CD4-positive, alpha-beta T cell treated with Interleukin-10 for 1 hour (primary cell): ENCODE measurements around the gene C10orf67.
A peak's percentile ranks its signal among the peaks of the same experiment; 100 is the strongest.
"Not testable (repeated sequence)": the region's sequence is repeated elsewhere in the genome, so short reads cannot be mapped to it uniquely, and the experiment has no call there.

Experiments used
- DNase-seq: peaks from one replicate; pipeline ENCODE4 v3.0.0-alpha.2; 2020

C10orf67 gene

DNA sequence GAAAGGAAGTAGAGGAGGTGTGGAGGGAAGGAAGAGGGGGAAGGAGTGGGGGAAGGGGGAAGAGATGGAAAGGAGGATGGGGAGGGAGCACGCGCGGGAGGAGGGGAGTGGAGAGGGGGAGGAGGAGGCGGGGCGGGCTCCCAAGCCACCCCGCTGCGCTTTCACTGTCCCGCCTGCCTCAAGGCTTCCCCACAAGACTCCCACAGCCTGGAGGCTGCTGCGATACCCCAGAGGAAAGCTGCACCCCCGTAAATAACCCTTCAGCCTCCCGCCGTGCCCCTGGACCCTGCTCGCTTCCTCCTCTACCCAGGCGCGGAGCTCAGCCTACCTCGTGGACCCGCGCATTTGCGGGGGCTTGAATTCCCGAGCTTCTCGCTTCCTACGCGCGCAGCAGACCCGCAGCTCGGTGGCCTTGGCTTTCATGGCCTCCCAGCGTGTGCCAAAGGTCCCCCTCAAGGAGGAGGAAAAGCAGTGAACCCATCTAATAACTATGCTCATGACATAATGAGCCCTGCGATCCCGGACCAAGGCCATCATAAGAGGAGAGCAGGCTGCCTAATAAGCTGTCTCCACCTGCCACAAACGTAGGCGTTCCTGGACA is at the start of gene C10orf67:
Gene C10orf67, minus strand, starts transcription at position 557 of the 601 bp plus-strand sequence. Its CDS starts 23 bp downstream, at position 534.
- DNase-seq, result peak; percentile 35

DNA sequence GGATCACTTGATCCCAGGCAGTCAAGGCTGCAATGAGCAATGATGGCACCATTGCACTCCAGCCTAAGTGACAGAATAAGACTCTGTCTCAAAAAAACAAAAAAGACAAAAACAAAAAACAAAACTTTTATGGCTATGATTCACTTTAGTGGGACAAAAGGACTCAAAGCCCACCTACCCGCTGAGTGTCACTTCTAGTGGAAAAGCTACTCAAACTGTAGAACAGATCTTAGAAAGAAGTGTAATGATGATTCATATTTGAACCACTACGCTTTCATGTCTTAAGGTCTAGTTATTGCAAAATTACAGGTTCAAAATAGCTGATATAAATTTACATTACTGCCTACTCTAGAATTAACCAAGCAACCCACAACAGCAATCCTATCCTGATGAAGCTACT is 47.2 kb upstream of the C10orf67 start:
- DNase-seq, result no peak

DNA sequence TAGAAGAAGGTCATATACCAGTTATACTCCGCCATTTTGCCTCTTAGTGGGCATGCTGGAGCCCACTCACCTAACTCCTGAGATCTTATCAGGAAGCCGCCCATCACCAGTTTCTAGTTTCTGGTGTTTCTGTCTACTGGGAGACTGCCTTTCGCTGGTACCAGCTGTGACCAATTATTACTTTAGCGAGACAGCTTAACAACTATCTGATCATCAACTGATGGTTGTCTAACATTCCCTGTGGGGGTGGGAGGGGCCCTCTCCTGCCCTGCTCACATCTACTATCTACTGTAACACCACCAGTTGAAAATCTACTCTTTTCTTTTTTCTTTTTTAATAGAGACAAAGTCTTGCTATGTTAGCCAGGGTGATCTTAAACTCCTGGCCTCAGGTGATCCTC is 46.2 kb upstream of the C10orf67 start:
- DNase-seq, result no peak

DNA sequence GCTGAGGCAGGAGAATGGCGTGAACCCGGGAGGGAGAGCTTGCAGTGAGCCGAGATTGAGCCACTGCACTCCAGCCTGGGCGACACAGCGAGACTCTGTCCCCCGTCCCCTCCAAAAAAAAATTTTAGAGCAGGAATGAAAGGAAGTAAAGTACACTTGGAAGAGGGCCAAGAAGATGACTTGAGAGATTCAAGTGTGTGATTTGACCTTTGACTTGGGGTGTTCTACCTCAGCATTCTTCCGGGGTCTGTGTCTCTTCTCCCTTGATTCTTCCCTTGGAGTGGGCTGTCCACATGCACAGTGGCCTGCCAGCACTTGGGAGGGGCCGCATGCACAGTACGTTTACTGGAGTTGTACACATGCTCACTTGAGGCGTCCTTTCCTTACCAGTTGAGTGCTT is 45.8 kb upstream of the C10orf67 start:
- not testable (repeated sequence) for DNase-seq

DNA sequence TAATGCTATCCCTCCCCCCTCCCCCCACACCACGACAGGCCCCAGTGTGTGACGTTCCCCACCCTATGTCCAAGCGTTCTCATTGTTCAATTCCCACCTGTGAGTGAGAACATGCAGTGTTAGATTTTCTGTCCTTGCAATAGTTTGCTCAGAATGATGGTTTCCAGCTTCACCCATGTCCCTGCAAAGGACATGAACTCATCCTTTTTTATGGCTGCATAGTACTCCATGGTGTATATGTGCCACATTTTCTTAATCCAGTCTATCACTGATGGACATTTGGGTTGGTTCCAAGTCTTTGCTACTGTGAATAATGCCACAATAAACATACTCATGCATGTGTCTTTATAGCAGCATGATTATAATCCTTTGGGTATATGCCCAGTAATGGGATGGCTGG is 42.9 kb upstream of the C10orf67 start:
- DNase-seq, result not testable (repeated sequence)

DNA sequence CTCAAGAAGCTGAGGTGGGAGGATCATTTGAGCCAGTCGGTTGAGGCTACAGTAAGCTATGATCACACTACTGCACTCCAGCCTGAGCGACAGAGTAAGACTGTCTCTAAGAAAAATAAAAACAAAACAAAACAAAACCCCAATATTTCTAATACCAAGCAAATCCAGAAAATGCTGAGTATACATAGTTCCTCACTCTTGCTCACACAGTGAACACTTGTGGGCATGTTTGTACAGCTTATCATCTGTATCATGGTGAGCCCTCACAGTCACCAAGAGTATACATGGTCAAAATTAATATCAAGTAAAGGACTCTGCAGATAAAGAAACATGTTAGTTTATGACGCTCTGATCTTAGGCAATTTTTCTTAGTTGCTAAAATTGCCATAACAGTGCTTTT is 41.5 kb upstream of the C10orf67 start:
- no peak for DNase-seq

DNA sequence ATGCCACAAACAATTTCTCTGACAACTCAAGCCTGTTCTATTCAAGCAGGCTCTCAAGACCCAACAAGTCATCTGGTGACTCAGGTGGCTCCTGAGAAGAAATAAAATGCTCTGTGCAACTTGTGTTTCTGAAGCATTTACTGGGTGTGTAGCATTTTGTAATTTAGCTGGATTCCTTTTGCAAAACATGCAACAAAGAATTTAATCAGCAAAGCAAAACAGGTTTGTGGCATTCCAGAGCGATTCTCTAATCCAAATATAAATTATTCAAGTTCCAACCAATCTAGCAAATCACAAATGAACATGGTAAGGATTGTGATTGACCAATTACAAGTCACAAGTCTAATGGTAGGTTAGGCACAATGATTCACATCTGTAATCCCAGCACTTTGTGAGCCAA is 39.8 kb upstream of the C10orf67 start:
- no peak for DNase-seq

DNA sequence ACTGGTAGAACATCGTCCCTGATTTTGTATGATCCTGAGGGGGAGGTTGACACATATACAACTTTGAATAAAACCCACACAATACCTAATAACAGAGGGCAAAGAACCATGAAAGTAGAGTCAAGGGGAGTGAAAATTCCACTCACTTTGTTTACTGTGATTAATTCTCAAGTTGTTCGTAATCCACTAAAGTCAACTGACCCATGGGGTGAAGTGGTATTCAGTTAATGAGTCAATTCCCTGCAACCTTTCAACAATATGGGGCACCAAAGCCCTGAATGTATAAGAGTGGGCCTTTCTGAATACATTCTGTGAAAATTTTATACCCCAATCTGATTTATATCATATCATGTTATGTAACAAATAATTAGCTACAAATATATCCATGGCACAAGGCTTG is 39.0 kb upstream of the C10orf67 start:
- no peak for DNase-seq

DNA sequence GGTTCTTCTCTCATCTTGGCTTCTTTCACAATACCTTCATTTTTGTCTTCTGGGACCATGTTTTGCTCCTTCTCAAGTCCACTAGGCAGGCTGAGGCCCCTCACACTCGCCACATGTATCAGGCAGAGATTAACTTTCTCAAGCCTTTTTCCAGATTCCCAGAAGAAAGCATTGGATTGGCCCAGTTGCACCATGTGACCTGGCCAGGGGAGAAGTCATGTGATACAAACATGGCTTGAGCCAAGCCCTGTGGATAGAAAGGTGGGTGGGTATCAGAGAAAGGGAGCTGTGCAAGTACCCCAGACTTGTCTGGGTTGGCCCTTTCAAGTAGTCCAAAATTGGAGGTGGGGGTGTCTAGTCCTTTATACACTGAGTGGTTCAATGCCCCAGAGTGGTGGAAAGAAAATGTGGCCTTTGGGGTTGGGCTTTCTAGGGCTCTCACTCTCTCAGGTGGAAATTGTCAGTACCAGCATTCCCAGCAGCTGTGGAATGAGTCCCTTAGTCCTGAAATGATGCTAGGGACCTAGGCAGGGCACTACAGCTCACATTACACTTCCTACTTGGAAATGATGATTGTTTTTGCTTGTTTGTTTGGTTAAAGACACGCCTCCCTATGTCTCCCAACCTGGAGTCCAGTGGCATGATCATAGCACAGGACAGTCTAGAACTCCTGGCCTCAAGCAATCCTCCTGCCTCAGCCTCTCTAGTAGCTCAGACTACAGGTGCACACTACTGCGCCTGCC is 36.9 kb upstream of the C10orf67 start:
- no peak for DNase-seq

DNA sequence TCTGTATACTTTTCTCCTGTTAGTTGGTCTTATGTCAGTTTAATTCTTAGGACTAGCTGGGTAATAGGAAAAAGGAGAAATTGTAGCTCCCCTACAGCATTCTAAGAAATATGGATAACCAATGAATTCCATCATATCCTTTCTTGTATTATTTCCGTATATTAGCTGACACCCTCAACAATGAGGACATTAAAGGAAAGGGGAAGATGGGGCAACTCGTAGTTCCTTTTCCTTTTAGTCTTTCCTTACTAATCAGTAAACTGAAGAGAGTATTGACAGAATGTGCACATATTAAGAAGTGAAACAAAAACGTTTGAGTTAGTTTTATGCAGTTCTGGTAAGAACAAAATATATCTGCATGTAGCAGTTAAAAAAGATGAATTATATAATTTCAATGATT is 35.1 kb upstream of the C10orf67 start:
- no peak for DNase-seq

DNA sequence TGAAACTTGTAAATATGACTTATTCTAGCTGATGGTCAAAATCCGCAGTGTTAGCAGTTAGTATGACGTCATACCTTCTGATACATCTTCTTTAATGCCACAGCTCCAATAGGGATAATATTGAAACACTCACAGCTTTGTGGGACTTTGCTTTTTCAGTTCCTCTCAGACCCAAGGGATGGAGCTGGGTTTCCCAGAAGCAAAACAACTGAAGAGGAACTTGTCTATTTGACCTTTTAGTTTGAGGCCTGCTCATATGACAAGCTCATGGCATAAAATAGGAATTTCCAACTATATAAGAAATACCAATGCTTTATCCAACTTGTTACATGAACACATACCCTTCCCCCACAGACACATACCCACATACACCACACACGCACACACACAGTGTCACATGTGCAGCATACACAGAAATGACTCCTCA is 31.6 kb upstream of the C10orf67 start:
- peak; percentile 19 for DNase-seq

DNA sequence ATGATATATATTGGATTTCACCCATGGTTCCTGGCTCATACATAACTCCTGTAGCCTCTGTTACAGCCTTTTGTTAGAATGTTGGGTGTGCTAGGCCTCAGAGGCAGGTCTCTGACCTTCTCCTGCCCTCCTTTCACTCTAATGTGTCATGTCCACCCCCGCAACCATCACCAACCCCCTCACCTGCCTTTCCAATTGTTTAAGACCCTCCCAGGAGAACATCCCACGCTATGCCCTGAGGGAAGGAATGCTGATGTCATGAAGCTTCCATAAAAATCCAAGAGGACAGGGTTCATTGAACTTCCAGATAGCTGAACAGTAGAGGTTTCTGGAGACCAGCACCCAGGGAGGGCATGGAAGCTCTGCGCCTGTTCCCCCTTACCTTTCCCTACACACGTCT is 30.8 kb upstream of the C10orf67 start:
- DNase-seq, result no peak

DNA sequence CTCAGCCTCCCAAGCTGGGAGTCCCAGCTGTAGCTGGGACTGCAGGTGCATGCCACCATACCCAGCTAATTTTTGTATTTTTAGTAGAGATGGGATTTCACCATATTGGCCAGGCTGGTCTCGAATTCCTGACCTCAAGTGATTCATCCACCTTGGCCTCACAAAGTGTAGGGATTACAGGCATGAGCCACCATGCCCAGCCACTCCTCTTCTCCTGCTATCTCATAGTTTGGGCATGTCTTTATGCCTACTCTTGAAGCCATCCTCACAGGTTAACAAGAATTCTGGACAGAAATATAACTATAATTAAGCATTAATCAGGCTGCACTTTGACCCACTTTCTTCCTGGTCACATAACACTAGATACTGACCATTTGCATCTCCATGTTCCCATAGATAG is 28.6 kb upstream of the C10orf67 start:
- no peak for DNase-seq

DNA sequence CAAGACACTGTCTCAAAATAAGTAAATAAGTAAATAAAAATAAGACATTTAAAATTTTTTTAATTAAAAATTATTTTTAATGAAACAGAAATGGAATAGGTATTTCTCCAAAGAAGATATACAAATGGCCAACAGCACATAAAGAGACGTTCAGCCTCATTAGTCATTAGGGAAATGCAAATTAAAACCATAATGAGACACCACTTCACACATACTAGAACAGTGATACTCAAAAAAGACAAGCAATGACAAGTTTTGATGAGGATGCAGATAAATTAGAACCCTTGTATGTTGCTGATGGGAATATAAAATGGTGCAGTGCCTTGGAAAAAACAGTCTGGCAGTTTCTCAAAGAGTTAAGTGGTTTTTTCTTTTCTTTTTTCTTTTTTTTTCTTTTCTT is 26.5 kb upstream of the C10orf67 start:
- no peak for DNase-seq

DNA sequence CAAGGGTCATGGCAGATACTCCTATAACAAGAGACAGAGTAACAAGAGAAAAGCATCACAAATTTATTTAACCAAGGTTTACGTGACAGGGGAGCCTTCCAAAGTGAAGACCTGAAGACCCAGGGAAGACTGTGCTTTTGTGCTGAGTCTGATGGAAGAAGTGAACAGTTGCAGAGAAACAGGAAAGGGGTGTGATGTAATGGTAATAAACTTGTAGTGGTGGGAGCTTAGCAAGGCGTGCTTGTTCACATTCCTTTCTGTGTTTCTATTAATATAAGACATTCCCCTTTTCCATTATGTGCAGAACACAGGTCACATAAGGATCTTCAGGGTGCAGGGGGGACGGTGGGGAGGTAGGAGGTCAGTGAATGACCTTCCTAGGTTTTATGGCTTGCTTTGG is 25.5 kb upstream of the C10orf67 start:
- DNase-seq, result no peak

DNA sequence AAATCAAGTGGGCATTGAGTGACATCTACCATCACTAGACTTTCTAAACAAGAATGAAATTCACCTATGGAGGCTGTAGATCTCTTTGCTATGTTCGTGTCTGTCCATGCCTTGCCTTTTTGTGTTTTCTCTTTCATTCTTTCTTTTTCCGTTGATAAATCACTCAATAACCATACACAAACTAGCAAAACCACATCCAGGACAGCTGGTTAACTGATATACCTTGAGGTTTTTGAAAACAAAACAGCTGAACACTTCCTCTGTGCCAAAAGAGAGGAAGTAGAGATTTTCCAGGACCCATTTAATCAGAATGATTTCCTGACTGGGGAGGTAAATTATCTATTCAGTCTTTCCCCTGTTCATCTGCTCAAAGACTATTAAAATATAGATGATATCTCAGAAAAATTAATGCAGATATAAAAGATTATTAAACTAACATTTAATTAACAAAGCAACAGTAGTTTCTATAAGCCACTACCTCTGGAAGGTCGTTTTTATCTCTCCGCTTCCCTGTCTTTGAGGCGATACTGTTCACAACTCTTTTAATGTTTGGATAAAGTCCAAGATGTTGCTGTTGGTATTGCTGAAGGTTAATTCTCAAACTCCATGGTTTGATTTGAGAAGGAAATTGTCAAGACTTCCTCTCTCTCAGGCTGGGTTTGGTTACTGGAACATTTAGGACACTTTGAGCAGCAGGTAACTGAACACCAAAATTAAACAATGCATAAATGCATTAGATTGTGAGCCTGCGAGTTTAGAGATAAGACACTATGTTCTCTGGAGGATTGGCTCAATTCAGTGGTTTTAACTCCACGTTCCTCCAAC is 24.4 kb upstream of the C10orf67 start:
- DNase-seq, result peak; percentile 39

DNA sequence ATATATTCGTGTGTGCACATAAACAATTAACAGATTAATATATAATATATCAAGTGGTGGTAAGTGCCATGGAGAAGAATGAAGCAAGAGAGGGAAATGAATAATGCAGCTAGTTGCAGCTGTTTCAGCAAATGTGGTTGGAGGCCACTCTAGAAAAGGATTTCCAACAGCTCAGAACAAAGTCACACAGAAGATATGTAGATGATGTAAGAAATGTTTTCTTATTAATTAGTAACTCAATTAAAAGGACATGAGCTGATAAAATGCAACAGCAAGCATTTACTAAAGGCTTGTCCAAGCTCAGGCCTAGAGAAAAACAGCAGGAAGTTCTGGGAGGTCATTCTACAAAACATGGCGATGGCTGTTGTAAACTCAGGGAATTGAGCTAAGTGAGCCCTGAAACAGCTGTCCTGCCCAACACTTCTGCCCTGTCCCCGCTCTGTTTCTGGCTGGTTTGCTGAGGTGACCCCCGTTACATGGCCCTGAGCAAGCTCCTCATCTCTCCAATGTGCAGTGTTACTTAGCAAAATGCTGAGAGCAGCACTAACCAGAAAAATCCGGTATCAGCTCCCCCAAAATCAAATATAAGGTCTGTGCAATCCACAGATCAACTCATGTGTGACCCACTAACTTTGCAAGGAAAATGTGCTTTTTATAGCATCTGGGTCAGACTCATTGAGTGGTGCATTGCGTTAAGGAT is 23.4 kb upstream of the C10orf67 start:
- no peak for DNase-seq

DNA sequence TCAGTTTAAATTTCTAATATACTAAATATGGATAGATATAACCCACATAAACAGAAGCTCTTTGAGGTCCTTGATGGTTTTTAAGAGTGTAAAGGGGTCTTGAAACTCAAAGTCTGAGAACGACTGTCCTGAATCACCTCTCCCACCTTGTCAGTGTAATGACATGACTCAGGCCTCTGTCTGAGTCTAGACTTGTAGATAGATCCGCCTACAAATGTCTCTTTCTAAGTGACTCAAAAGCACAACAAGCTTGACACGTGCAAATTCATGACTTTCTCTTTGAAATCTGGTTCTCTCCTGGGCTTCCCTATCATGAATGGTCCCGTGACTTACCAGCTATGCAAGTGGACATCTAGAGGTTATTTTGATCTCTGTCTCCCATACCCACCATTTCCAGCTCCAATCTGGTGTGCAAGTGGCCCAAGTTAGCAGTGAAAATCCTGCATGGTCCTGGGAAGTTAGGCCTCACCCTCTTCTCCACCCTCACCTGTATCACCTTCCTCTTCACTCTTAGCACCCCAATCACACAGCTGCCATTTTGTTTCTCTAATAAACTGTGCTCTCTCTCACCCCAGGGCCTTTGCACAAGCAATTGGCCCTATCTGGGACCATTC is 20.9 kb upstream of the C10orf67 start:
- not testable (repeated sequence) for DNase-seq

DNA sequence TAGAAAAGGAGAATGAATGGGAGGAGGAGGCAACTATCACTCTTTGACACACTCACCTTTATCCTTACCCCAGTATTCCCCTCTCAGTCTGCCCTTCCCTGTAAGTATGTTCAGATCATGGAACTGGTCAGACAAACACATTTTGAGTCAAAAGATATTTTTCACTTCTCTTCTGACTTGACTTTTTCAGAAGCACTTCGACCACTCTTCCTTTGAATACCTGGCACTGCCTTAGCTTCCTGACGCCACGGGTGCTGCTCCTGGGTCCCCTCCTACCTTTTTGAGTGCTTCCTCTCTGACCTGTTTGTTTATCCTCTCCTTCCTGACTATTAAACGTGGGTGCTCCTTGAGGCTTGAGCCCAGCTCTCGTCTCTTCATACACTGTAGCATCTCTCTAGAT is 19.8 kb upstream of the C10orf67 start:
- no peak for DNase-seq

DNA sequence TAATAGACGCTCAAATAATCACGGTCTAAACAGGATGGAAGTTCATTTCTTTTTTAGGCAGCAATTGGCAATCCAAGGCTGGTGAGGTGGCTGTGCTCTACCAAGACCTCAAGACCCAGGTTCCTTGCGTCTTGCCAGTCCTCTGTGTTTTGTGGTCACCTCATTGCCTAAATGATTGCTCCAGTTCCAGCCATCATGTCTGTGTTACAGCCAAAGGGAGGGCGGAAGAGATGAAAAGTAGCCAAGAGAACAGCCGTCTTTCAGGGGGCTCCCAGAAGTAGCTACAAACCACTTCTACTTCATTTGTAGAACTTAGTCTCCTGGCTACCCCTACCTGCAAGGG is 19.2 kb upstream of the C10orf67 start:
- DNase-seq, result no peak

DNA sequence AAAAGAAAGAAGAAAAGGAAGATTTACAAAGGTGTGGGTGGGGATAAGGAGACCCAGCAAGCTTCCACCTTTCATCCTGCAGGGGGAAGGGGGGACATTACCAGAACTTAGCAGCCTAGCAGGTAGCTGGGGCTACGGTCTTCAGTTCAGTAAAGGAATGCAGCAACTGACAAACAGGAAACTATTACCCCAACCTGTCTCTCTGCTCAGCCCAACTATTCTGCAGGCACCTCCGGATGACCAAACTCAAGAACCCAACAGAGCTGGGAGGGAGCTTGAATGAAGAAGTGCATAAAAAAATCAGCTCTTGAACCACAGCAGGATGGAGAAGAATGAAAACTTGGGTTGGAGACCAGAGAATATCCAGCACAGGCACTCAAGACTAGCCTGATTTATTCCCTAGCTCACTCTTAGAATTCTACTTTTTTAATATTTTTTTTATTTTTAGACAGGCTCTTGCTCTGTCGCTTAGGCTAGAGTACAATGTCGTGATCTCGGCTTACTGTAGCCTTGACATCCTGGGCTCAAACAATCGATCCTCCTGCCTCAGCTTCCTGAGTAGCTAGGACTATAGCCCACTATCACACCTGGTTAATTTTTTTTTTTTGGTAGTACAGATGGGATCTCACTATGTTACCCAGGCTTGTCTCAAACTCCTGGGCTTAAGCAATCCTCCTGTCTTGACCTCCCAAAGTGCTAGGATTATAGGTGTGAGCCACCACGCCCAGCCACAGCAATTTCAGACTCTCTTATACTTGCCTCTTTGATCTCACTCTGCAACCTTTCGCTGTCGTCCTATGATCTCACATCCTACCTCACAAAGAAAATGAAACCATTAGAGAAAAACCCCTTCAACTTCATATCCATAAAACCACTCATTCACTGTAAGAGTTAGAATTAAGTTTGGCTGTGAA is 18.5 kb upstream of the C10orf67 start:
- DNase-seq, result peak; percentile 65
